Smooth muscle cell of the brain vasculature (primary cell): Measurements from ENCODE around the gene BAD.

Experiments used
- DNase-seq: peaks from one replicate; pipeline ENCODE4 v3.0.0-alpha.2; 2012; ENCODE audit warnings: low read depth, low spot score

BAD gene

GRCh38 chr11:64245797-64246620 is 38.5 kb downstream of the BAD start:
- no peak for DNase-seq

- no peak for DNase-seq
Measured at GRCh38 chr11:64245401-64245796, 39.1 kb downstream of the BAD start.

GRCh38 chr11:64244966-64245365 is 39.5 kb downstream of the BAD start:
- DNase-seq: no peak

- DNase-seq: no peak
Measured at GRCh38 chr11:64244107-64244506, 40.4 kb downstream of the BAD start.

DNA sequence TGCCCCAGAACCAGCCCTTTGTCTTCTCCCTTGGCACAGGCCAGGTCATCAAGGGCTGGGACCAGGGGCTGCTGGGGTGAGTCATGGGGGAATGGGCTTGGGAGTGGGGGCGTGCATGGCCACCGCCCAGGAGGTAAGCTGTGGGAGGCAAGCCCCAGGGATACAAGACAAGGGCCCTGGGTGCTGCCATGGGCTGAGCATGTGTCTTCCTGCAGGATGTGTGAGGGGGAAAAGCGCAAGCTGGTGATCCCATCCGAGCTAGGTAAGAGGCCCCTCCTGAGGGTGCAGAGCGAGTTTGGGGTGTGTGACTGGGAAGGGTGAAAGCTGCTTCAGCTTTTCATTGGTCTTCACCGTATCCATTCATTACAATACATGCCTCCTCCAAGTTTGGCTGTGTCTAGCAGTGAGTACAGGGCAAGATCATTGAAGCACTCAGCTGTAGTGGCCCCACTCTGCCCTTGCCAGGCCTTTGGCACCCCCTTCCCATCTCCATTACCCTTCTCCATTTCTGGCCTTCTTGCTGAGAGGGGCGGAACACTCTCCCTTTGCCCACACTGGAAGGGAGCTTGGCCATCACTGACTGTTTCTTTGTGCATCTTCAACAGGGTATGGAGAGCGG is 41.1 kb downstream of the BAD start:
- no peak for DNase-seq

DNA sequence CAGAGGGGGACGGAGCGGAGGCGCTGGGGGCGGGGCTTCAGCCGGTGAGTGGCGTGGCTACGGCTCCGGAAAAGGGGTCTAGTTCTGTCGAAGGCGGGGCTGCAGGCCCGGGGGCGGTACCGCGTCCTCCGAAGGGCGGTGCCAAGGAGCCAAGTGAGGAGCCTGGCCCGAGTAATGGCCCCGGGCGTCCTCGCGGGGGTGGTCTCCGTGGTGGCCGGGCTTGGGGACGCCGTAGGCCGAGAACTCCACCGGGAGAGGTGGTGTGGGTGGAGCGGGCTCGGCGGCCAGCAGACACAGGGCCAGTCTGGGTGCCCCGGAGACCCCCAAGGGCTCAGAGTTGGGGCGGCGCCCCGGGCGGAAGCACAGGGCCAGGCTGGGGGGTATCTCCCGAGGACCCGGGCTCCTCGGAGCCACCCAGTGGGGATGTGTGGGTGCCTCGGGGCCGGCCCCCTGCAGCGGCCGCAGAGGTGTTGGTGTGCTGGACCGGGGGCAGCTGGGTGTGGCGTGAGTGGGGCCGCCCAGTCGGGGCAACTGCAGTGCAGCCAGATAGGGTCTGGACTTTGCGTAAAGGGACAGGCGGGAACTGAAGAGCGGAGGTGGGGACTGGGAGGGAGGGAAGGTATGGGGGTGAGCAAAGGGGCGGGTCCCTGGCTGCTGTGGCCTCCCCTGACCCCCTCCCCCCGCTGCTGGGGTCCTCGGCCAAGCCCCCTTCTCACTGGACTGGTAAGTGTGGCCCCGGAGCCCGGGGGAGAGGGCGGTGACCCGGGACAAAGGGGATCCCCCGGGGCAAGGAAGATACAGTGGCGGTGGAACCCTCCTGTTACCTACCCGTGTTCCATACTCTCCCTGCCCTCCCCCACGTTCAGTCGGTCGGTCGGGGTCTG is 42.7 kb downstream of the BAD start:
- DNase-seq: no peak

GRCh38 chr11:64241241-64241490 is 43.3 kb downstream of the BAD start:
- peak; percentile 98 for DNase-seq

GRCh38 chr11:64240435-64241240 is 43.8 kb downstream of the BAD start, which contains the start of gene FKBP2:
FKBP2 (plus strand) TSS chr11:64241095; CDS start chr11:64242388, 1,293 bp downstream.
- DNase-seq: peak; percentile 94

DNA sequence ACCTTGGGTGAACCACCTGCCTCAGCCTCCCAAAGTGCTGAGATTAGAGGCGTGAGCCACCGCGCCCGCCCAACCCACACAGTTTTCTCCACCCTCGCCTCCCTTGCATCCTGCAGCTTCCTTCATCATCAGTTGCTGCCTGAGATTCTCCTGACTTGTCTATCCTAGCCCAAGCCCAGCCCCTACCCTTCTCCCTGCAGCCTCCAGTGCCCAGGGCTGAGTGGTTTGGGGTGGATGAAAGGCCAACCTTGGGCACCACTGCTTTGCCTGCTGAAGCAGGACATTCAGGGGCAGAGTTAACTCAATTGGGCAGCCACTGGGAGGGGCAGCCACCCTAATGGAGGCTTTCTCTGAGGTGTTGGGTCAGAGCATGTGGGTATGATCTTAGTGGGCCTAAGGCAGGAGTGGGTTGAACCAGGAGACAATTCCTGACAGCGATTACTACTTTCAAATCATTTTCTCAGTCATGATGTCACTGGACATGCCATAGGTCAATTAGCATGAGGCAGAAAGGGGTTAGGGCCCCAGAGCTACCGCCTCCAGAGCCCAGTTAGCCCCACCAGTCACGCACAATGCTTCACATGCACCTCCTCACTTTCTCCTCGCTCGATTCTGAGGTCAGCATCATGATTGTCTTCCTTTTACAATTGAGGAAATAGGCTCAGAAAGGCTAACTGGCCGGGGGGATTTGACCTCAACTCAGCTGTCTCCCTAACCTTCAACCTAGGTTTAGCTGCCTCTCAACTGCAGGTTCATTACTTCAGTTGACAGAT is 44.6 kb downstream of the BAD start:
- DNase-seq: no peak

DNA sequence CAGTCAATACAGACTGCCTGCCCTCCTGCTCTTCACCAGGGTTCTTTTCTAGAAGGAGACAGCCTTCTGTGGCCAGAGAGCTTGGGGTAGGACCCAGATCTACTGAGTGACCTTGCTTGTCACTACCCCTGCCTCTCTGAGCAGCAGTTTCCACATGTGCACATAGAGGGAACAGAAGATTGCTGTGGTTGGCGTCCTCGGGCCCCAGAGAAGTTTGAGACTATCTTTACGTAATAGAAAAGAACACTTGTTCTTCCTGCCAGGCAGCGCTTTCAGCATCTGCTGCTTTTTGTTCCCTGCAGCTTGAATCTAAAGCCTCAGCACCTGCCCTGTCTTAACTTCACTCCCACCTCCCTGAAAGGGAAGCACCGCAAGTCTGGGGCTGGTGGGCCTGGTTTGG is 45.5 kb downstream of the BAD start:
- DNase-seq: no peak

DNA sequence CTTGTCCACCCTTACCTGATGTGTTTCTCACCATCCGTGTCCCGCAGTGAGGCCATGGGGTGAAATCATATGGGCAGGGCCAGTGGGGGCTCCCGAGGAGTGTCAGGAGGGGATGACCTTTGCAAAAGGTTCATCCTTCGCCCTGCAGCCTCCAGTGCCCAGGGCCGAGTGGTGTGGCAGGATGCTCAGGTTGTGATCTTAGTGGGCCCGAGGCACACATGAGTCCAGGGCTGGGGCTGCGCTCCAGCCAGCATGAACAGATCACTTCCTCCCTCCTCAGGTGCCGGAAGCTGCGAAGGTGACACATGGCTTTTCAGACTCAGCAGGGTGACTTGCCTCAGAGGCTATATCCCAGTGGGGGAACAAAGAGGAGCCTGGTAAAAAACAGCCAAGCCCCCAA is 46.4 kb downstream of the BAD start:
- DNase-seq: no peak

- DNase-seq: no peak
Measured at GRCh38 chr11:64237484-64237951, 46.9 kb downstream of the BAD start.

- no peak for DNase-seq
Measured at GRCh38 chr11:64235437-64236161, 48.9 kb downstream of the BAD start.

DNA sequence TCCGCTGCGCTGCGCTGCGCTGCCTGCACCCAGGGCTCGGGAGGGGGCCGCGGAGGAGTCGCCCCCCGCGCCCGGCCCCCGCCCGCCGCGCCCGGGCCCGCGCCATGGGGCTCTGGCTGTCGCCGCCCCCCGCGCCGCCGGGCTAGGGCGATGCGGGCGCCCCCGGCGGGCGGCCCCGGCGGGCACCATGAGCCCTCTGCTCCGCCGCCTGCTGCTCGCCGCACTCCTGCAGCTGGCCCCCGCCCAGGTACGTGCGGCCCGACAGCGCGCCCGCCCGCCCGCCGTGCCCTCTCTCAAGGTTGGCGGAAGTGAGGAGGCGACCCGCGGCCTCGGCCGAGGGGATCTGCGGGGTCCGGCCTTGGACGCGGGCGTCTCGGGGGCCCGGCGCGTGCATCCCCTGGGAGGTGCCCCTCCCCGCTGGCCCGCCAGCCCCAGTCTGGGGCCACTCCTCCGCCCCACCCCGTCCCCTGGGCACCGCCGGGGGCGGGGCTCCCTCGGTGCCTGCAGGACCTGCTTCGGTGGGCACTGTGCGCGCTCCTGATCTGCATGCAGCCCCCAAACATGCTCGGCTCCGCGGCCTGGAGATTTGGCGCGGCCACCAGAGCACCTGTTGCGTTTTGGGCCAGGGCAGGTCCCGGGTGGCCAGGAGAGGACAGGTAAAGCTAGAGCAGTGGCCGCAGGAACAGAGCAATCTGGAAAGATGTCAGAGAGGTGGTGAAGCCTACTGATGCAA is 49.7 kb downstream of the BAD start:
- no peak for DNase-seq

DNA sequence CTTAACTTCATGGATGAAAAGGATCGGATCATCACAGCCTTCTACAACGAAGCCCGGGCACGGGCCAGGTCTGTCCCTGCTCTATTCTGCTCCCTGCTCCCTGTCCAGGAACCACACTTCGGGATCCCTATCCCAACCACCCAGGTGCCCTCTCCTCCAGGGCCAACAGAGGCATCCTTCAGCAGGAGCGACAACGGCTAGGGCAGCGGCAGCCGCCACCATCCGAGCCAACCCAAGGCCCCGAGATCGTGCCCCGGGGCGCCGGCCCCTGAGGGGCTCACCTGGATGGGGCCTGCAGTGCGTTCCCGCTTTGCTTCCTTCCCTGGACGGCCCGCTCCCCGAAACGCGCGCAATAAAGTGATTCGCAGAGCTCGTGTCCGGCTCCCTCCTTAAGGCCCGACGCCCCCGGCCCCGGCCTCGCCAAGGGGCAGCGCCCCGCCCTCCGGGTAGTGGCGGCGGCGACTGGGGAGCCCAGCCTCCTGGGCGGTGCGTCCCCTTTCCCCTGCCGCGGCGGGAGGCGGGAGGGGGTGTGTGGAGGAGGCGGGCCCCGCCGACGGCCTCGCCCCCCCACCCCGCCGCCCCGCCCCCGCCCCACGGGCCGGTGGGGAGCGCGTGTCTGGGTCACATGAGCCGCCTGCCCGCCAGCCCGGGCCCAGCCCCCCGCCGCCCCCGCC is 50.4 kb downstream of the BAD start, which contains the start of gene VEGFB:
TSS of gene VEGFB (plus strand) at position 672 of the 674 bp plus-strand sequence. CDS start 250 bp downstream, outside the sequence.
- no peak for DNase-seq

- DNase-seq: no peak
Measured at GRCh38 chr11:64232967-64233315, 51.5 kb downstream of the BAD start.

DNA sequence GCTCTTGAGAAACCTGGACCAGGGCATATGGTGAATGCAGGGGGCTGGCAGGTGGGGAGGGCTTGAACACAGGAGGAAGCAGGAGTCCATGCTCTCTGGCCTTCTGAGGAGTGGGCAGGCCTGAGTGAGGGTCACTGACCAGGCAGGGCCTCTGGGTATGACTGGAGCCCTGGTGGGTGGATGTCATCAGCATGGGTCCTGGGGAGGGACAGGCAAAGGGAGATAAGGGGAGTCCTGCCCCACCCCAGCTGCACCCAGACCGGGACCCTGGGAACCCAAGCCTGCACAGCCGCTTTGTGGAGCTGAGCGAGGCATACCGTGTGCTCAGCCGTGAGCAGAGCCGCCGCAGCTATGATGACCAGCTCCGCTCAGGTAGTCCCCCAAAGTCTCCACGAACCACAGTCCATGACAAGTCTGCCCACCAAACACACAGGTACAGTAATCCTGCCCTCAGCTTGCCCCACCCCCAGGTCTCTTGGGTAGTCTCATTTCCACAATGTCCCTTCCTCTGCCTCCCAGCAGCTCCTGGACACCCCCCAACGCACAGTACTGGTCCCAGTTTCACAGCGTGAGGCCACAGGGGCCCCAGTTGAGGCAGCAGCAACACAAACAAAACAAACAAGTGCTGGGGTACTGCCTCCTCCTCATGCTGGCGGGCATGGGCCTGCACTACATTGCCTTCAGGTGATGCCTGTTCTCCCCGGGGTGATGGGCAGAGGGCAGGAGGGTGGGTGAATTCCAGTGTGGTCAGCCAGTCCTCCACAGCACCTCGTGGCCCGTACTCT is 52.1 kb downstream of the BAD start:
- DNase-seq: no peak

DNA sequence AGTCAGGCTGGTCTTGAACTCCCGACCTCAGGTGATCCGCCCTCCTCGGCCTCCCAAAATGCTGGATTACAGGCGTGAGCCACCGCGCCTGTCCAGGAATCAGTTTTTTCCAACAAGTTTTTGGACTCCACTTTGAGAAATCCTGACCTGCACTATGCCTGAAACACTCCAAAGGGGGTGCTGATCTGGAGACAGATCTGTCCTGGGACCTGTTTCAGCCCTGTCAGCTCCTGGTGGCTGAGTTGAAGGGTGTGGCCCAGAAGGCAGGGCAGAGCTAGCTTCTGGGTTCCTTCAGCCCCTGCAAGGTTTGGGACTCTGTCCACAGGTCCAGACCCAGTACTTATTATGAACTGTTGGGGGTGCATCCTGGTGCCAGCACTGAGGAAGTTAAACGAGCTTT is 52.9 kb downstream of the BAD start:
- DNase-seq: no peak
